ENCODE results near the gene PEDS1. TPM values are rescaled to one million over a fixed set of nuclear protein-coding genes. Genes with fewer than 3 reads are reported as not detected.

The PEDS1 gene
- total and polyA plus RNA-seq, 2 of the 13 experiments (the other 11 are each of a cell fraction or from before 2014, with no cell fraction given), result 30.5 to 93.9 TPM

DNA sequence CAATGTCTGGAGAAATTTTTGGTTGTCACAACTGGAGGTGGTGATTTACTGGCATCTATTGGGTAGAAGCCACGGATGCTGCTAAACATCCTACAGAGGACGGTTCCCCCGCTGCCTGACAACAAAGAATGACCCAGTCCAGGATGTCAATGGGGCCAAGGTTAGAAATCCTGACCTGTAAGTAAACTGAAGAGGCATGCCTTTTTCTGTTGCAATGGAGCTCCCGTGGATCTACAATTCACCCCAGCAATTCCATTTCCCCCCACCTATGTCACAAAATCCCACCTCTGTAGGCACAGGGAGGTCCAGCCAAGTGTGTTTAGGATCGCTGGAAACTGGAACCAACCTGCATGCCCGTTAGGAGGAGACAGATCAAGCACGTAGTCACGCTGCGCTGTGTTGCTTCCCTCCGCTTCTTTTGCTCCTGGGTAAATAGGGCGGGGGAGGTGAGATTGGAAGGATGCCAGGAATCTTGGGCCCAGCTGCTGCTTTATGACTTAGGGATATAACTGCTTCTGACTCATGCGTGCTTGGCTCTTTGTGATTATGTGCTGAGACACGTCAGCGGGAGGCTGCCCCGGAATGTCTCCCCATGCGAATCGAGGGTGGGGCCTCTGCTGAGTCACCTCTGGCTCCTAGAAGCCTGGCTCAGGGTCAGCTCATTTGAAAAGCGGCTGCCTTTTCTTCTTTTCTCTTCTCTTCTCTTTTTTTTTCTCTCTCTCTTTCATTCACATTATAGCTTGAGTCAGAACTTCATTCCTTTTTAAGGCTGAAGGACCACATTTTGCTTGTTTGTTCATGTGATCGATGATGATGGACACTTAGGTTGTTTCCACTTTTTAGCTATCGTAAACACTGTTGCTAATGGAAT, 12.4 kb upstream of the PEDS1 start (continued):
- TF ChIP-seq GPN1 (CRISPR knock-in tag; IDR thresholded peaks at IDR 0.05; ENCODE audit: borderline replicate concordance), result 0 out of 2 replicates have a peak, but pooled peaks have one; percentile 23
- peak; percentile 86 to 98 for TF ChIP-seq NR2F1 (CRISPR knock-in tag; IDR thresholded peaks at IDR 0.05)
- TF ChIP-seq ZNF639 (CRISPR knock-in tag; conservative IDR thresholded peaks at IDR 0.05), result no peak; the same call in 1 of the 2 replicates
- TF ChIP-seq NFE2L2 (IDR thresholded peaks at IDR 0.05; ENCODE audit: low read length), result peak; percentile 91
- 0 out of 2 replicates have a peak, but pooled peaks have one; percentile 33 for TF ChIP-seq SMYD3 (CRISPR knock-in tag; IDR thresholded peaks at IDR 0.05)
- no peak for TF ChIP-seq WIZ (CRISPR knock-in tag; IDR thresholded peaks at IDR 0.05)
- peak; percentile 91 for TF ChIP-seq ZNF331 (CRISPR knock-in tag; IDR thresholded peaks at IDR 0.05)
- peak; percentile 99 for TF ChIP-seq DNMT3B (CRISPR knock-in tag; conservative IDR thresholded peaks at IDR 0.05)
- peak; percentile 49; the same call in 1 of the 2 replicates for TF ChIP-seq RAD21 (CRISPR knock-in tag; IDR thresholded peaks at IDR 0.05)
- TF ChIP-seq PRDM4 (CRISPR knock-in tag; IDR thresholded peaks at IDR 0.05; ENCODE audit: borderline replicate concordance), result no peak
- peak; percentile 51; the same call in 1 of the 2 replicates for TF ChIP-seq ZBTB10 (CRISPR knock-in tag; IDR thresholded peaks at IDR 0.05; ENCODE audit: borderline replicate concordance)
- TF ChIP-seq ZNF329 (CRISPR knock-in tag; IDR thresholded peaks at IDR 0.05; ENCODE audit: low read depth), result 0 out of 2 replicates have a peak, but pooled peaks have one; percentile 34
- peak; percentile 89; the same call in 1 of the 2 replicates for TF ChIP-seq ZFP1 (CRISPR knock-in tag; IDR thresholded peaks at IDR 0.05)
- no peak; the same call in 1 of the 2 replicates for TF ChIP-seq HIC2 (CRISPR knock-in tag; IDR thresholded peaks at IDR 0.05; ENCODE audit: low read depth)
- TF ChIP-seq ZNF12 (CRISPR knock-in tag; IDR thresholded peaks at IDR 0.05), result peak; percentile 77; the same call in 1 of the 2 replicates
- TF ChIP-seq, protein P1, sequence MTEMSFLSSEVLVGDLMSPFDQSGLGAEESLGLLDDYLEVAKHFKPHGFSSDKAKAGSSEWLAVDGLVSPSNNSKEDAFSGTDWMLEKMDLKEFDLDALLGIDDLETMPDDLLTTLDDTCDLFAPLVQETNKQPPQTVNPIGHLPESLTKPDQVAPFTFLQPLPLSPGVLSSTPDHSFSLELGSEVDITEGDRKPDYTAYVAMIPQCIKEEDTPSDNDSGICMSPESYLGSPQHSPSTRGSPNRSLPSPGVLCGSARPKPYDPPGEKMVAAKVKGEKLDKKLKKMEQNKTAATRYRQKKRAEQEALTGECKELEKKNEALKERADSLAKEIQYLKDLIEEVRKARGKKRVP (CRISPR knock-in tag; IDR thresholded peaks at IDR 0.05), result peak in 1 of 2 experiments; percentile 93; a peak in 2 of 4 replicates
- peak; percentile 89; the same call in 1 of the 2 replicates for TF ChIP-seq KLF12 (CRISPR knock-in tag; IDR thresholded peaks at IDR 0.05; ENCODE audit: borderline replicate concordance)
- peak; percentile 85; the same call in 1 of the 2 replicates for TF ChIP-seq ARNT2 (CRISPR knock-in tag; IDR thresholded peaks at IDR 0.05; ENCODE audit: low read depth)

All from HepG2 (cell line).